Neural progenitor cell (in vitro differentiated cells): ENCODE data around the gene SPATA17.

Source experiments
- EZH2 ChIP-seq: fragments of 200-600 bp; sonication (generic); IDR thresholded peaks from 2 replicates; pipeline ENCODE4 v1.6.1; 2017; ENCODE audit warnings: antibody characterized with exemption, mild to moderate bottlenecking, moderate library complexity
- EZH2phosphoT487 ChIP-seq: fragments of 200-600 bp; sonication (generic); IDR thresholded peaks from 2 replicates; pipeline ENCODE4 v1.6.1; 2017; ENCODE audit warnings: antibody characterized with exemption
- TF ChIP-seq, protein P1 (sequence below): fragments of 200-600 bp; sonication (generic); IDR thresholded peaks from 2 replicates; pipeline ENCODE4 v1.5.1; 2017; ENCODE audit warnings: antibody characterized with exemption, mild to moderate bottlenecking

DNA sequence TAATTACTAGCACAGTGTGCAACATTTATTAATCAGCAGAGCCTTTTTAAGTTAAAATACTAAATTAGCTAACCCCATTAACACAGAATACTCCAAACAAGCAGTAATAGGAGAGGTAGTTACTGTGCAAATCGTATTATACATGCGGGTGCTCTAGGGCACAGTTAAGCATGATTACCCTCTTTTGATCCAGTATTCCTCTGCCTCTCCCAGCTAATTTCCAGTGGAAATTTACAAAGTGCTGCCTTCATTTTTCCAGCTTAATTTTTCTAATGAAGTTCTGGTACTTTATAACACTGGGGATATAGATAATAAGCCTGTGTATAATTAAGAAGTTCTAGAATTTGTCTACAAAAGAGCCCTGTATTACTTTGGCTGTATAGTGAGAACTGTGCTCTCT is 159.9 kb downstream of the SPATA17 start:
- TF ChIP-seq EZH2 (no peak), EZH2phosphoT487 (no peak)
- TF ChIP-seq, protein P1, sequence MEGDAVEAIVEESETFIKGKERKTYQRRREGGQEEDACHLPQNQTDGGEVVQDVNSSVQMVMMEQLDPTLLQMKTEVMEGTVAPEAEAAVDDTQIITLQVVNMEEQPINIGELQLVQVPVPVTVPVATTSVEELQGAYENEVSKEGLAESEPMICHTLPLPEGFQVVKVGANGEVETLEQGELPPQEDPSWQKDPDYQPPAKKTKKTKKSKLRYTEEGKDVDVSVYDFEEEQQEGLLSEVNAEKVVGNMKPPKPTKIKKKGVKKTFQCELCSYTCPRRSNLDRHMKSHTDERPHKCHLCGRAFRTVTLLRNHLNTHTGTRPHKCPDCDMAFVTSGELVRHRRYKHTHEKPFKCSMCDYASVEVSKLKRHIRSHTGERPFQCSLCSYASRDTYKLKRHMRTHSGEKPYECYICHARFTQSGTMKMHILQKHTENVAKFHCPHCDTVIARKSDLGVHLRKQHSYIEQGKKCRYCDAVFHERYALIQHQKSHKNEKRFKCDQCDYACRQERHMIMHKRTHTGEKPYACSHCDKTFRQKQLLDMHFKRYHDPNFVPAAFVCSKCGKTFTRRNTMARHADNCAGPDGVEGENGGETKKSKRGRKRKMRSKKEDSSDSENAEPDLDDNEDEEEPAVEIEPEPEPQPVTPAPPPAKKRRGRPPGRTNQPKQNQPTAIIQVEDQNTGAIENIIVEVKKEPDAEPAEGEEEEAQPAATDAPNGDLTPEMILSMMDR, result no peak
